T47D (cell line): ENCODE data around the gene RASSF3.
A peak's percentile ranks its signal among the peaks of the same experiment; 100 is the strongest.

Source experiments
- DNase-seq, 2 experiments: peaks; one replicate each; pipeline versions ENCODE4 v3.0.0 to v3.0.0-alpha.2; 2011 to 2012; ENCODE audit warnings: low read depth in 1 of 2, low spot score in 1 of 2
- JUND ChIP-seq: IDR thresholded peaks from 2 replicates; pipeline ENCODE4 v1.6.1; 2012; ENCODE audit warnings: low read depth
- in situ Hi-C: cut with HindIII; loops from 2 replicates; pipeline ENCODE4 v1.10.0; 2016; ENCODE audit warnings: low sequenced_read_pairs, low pct_unique_long_range_greater_than_20kb

RASSF3 gene, protein sequence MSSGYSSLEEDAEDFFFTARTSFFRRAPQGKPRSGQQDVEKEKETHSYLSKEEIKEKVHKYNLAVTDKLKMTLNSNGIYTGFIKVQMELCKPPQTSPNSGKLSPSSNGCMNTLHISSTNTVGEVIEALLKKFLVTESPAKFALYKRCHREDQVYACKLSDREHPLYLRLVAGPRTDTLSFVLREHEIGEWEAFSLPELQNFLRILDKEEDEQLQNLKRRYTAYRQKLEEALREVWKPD

DNA sequence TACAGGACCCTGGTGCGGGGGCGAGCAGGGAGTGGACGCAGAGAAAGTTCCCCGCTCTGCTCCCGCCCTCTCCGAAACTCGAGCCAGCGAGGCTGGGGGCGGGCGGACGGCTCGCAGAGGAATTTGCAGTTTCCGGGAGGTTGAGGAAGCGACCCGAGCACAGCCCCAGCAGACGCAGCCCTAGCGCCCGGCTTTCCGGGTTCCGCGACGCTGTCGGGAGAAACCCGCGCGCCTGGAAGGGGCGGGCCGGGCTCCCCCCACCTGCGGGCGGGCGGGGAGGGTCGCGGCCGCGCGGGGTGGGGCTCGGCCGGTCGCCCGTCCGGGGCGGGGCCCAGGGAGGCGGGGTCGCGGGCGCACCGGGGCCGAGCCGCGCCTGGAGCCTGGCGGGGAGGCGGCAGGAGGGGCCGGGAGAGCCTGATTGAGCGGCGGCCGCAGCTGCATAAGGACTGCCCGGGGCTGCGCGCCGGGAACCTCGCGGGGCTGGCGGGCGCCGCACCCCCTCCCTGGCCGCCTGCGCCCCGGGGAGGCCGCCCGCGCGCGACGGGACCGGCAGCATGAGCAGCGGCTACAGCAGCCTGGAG is at the start of gene RASSF3:
TSS of gene RASSF3 (plus strand) at position 417 of the 581 bp plus-strand sequence. CDS start at position 555, 138 bp downstream.
- peak; percentile 71 to 83 for DNase-seq
- TF ChIP-seq JUND, result no peak
- in situ Hi-C loops, result no loop called here

DNA sequence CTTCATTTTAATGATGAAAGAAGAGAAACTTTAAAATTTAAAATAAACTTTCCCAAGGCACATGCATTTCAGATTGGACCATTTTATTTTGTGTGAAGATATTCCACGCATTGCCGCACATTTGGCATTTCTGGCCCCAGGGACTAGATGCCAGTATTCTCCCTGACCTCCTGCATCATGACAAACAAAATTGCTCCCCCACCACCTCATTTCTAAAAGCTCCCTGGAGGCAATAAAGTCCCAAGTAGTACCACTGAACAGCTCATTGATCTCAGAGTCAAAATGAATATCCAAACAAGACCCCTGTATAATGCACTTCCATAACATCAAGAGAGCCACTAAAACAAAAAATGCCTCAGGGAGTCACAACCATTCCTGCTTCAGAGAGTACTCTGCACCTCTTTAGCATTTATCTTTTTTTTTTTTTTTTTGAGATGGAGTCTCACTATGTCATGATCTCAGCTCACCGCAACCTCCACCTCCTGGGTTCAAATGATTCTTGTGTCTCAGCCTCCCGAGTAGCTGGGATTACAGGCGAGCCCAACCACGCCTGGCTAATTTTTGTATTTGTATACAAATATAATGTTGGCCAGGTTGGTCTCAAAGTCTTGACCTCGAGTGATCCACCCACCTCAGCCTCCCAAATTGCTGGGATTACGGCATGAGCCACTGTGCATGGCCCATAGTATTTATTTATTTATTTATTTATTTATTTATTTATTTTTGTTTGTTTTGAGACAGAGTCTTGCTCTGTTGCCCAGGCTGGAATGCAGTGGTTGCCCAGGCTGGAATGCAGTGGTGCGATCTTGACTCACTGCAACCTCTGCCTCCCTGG is 48.8 kb upstream of the RASSF3 start:
- TF ChIP-seq JUND, result no peak
- in situ Hi-C loops, result no loop called here
- DNase-seq, result no peak

DNA sequence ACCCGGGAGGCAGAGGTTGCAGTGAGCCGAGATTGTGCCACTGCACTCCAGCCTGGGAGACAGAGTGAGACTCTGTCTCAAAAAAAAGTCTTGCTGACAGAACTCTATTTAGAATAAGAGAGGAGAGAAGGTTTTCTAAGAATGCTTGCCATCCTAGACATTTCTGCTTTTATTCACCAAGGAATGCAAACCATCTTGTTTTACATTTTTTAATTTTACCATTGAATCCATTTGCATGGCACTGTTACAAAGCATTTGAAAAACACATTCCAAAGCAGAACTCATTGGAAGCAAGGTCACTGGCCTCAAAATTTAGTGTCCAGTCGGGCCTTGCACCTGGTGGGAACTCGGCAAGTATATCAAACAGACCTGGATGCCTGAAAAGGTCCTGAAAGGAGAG is 44.2 kb upstream of the RASSF3 start:
- TF ChIP-seq JUND, result no peak
- DNase-seq, result no peak
- in situ Hi-C loops, result no loop called here

DNA sequence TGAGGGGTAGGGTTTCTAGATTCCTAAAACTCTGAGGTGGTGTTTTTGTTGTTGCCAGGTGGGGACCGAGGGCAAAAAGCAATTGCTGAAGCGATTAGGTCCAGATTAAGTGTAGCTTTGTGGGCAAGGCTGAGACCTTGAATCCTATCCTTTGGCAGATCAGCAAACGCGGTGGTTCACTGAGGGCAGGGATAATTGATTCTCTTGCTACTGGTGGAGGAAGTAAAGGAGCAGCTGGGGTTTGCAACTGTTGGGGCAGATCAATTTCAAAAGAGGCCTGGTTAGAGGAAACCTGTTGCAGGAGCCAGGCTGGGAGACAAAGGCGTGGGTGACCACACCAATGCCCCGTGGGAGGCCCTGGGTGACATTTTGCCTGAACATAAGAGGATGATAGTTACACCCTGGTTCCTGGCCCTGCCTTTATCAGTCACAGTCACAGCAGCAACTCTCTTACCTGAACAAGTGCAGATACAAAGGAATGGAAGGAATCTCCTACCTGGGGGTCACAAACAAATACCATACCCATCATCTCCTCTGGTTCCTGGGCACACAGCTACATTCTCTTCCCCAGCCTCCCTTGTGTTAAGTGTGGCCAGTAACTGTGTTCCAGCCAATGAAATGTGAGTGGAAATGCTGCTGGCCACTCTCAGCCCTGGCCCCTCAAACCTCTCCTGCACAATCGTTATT is 43.3 kb upstream of the RASSF3 start:
- no peak for TF ChIP-seq JUND
- DNase-seq, result no peak
- in situ Hi-C loops, result no loop called here

DNA sequence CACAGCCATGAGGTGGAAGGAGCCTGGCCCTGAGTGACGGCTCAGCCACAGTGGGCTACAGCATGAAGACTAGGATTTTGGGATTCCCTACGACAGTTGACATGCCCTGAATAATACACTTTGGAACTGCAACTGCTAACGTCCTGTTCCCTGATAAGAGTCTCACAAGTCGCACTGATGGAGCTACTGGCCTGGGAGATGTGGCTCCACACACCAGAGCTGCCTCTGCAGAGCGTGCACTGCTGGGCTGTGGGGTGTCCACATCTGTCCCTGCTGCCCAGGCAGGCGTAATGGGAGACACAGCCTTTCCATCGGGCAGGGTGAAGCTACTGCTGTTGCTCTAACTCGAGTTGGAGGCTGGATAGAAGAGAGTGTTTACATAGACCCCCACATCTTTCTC is 42.7 kb upstream of the RASSF3 start:
- in situ Hi-C loops, result no loop called here
- DNase-seq, result no peak
- TF ChIP-seq JUND, result no peak

DNA sequence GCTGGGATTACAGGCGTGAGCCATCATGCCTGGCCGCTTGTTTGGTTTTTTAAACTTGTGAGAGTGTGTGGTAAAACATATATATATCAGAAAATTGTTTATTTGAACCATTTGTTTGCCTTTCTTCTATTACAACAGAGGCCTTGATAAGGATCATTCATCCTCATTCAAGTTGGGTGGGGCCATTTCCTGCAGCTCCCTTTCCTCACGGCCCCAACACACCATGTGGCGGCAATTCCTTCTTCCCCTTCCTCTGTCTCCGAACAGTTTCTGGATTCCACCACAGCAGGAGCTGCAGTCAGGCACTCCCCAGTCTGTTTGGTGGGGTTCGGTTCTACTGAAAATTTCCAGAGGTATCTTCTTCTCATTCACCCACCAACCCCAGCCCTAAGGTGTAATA is 42.0 kb upstream of the RASSF3 start:
- in situ Hi-C loops, result no loop called here
- no peak for DNase-seq
- TF ChIP-seq JUND, result no peak

DNA sequence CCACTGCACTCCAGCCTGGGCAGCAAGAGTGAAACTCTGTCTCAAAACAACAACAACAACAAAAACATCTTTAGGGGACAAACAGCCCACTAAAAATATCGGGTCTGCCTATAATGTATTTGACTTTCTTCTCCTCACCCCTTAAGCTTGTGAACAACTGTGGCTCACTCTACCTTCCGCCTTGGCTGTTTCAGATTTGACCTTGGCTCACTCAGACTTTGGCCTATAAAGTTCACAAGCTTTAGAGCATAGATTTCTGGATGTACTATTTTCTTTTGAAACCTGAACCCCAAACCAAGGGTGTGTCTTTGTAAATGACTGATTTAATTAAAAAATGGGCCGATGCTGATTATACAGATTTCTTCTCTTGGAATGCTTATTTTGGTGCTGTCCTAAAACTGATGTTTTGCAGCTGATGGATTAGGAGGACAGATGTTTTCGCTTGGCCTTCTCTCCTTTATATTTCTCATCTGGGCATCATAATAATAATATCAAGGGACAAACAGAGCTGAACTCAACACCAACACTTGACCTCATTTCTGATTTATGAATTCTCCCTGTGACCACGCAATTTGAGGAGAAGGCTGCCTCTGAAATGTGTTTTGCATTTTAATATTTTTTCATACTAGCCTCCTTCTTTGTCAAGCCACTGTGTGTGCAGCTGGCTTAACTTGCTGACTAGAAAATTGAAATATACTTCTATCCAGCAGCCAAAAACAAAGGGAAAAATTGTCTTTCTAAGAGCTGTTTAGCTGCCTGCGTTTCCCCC is 40.2 kb upstream of the RASSF3 start:
- DNase-seq, result no peak
- TF ChIP-seq JUND, result no peak
- in situ Hi-C loops, result no loop called here

DNA sequence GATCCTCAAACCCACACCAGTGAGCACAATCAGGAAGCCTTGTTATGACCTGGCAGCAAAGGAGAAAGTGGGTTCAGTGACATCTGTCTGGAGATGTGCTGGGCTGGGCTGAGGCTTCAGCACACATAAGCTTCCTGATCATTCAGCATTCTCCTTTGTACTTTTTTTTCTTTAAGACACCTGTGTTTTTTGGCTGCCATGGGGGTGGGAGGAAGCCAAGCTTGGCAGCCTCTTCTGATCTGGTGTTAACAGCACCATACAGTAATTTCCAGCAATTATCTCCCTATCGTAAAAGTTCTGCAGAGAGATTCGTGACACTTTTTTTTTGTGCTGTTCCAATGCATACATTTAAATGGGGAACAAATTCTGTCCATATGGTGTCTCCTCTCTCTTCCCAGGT is 38.9 kb upstream of the RASSF3 start:
- no peak for DNase-seq
- in situ Hi-C loops, result no loop called here
- no peak for TF ChIP-seq JUND

DNA sequence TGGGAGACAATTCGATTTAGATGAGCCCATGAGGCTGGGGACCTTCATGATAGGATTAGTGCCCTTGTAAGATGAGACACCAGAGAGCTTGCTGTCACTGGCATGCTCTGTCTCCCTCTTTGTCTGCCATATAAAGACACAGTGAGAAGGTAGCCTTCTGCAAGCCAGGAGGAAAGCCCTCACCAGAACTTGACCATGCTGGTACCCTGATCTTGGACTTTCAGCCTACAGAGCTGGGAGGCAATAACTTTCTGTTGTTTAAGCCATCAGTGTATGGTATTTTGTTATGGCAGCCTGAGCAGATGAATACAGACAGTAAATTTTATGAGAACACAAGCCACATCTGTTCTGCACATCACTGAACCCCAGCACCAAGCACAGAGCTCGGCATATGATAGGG is 38.1 kb upstream of the RASSF3 start:
- in situ Hi-C loops, result no loop called here
- DNase-seq, result no peak
- no peak for TF ChIP-seq JUND

DNA sequence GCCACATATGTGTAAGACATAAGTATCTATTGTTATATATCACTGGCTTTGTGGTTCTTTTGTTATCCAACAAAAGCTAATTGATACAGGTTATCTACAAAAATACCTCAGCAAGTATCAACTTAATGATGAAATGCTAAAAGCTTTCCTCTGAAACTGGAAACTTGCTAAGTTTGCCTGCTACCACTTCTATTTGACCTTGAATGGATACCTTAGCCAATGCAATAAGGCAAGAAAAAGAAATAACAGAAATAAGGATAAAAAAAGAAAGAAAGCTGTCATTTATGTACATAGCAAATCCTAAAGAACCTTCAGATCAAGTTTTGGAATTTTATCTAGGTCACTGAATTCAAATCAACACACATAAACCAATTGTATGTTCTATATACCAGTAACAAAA is 35.5 kb upstream of the RASSF3 start:
- no peak for TF ChIP-seq JUND
- in situ Hi-C loops, result no loop called here
- DNase-seq, result no peak

DNA sequence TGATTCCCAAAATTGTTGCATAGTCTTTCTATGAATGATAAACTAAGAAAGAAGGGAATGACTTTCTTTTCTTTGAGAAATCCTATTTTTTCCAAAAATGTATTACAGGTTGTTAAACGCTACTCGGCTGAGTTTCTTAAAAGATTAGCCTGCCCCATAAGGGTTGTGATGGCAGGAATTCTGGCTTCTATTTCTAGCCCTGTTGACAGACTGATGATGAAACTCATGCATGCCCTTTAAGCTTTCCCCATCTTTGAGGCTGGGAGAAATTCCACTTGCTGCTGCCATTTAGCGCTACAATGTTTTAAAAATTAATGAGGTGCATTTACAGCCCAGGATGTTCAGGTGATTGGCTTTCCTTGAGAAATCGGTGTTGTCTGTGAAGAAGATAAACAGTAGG is 33.2 kb upstream of the RASSF3 start:
- TF ChIP-seq JUND, result no peak
- in situ Hi-C loops, result no loop called here
- DNase-seq, result no peak

DNA sequence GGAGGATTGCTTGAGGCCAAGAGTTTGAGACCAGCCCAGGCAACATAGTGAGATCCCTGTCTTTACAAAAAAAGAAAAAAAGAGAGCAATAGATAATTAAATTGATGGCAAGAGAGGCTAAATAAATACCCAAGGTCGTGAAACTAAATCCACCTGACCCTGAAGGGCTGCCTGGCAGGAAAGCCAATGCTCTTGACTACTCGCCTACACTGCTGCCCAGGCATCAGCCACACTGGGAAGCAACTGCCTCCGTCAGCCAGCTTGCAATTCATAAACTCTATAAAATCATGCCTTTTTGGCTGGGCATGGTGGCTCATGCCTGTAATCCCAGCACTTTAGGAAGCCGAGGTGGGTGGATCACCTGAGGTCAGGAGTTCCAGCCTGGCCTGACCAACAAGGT is 31.7 kb upstream of the RASSF3 start:
- in situ Hi-C loops, result no loop called here
- no peak for TF ChIP-seq JUND
- no peak for DNase-seq
